ENCODE data around the gene FAM156B. TPM values are rescaled to one million over a fixed set of nuclear protein-coding genes. Genes with fewer than 3 reads are reported as not detected.
"Not testable (repeated sequence)": the region's sequence is repeated elsewhere in the genome, so short reads cannot be mapped to it uniquely, and the experiment has no call there.

FAM156B gene
- total RNA-seq, 1 experiment from 2014 or later, result 11.2 TPM

GRCh38 chrX:52949884-52950283 is 52.8 kb downstream of the FAM156B start:
- DNase-seq; H3K4me1 Mint-ChIP-seq; H3K18ac ChIP-seq (ENCODE audit: insufficient read length, low read depth, low read length); H3K27me3 ChIP-seq (ENCODE audit: insufficient read depth, low read length); H3K27ac Mint-ChIP-seq; H3K27ac ChIP-seq (ENCODE audit: insufficient read length, low read depth, low read length); H2BK15ac ChIP-seq (ENCODE audit: low read depth, low read length); H3K9me3 Mint-ChIP-seq; H2BK20ac ChIP-seq (ENCODE audit: low read depth, low read length, poor library complexity, severe bottlenecking); H3K9me3 ChIP-seq (ENCODE audit: control insufficient read depth, low read depth, low read length); H3T11ph ChIP-seq (ENCODE audit: low read length); H2BK5ac ChIP-seq (ENCODE audit: insufficient read length, low read length); H3K27me3 Mint-ChIP-seq (ENCODE audit: low read depth); H3K4ac ChIP-seq (ENCODE audit: low read depth, low read length); H3K36me3 Mint-ChIP-seq (ENCODE audit: insufficient read depth in 1 of 3, low read depth in 3 of 3); H2AFZ ChIP-seq (ENCODE audit: low read length); H4K8ac ChIP-seq (replicated peaks; ENCODE audit: insufficient read length, low read depth, low read length); H3K56ac ChIP-seq (ENCODE audit: insufficient read length, low read depth, low read length); H2BK12ac ChIP-seq (ENCODE audit: insufficient read length, low read depth, low read length); H3K4me1 ChIP-seq (ENCODE audit: insufficient read depth, low read length); H3K14ac ChIP-seq (ENCODE audit: insufficient read depth, low read length); H3K23ac ChIP-seq (ENCODE audit: insufficient read length, low read depth, low read length); H3K79me1 ChIP-seq (ENCODE audit: insufficient read depth, low read depth, low read length, poor library complexity, severe bottlenecking); H4K20me1 ChIP-seq (ENCODE audit: control insufficient read depth, insufficient read depth, insufficient read length); H3K9ac ChIP-seq (ENCODE audit: extremely low read depth, insufficient read length, low read length); H3K23me2 ChIP-seq (ENCODE audit: insufficient read length, low read depth, low read length, poor library complexity, severe bottlenecking); H3K4me3 Mint-ChIP-seq; H4K91ac ChIP-seq (ENCODE audit: insufficient read length, low read depth, low read length); H4K5ac ChIP-seq (ENCODE audit: insufficient read length, low read depth, low read length); H2AK5ac ChIP-seq (ENCODE audit: insufficient read length, low read length); H3K4me2 ChIP-seq (ENCODE audit: insufficient read depth, insufficient read length, low read length); H3K79me2 ChIP-seq (ENCODE audit: insufficient read depth, low read length); H2BK120ac ChIP-seq (ENCODE audit: low read depth, low read length, poor library complexity, severe bottlenecking): not testable (repeated sequence)
- WGBS (ENCODE audit: extremely low coverage, insufficient read length, low lambda C conversion rate), result no CpG with 5 or more reads among the region's 10 CpGs

Other genes with a start within 250 kb of the FAM156B start
- not detected in 2 replicates for gene SSX7, start 242.4 kb upstream of the FAM156B start, total RNA-seq (2021)
- not detected in 2 replicates for gene SSX2, start 190.2 kb upstream of the FAM156B start, total RNA-seq (2021)
- gene SSX2B, start 146.1 kb upstream of the FAM156B start, total RNA-seq (2021), result not detected in 2 replicates
- gene SPANXN5, start 99.9 kb upstream of the FAM156B start, total RNA-seq (2021), result not detected in 2 replicates
- not detected in 2 replicates for gene XAGE5, start 86.0 kb upstream of the FAM156B start, total RNA-seq (2021)
- gene XAGE3, start 29.2 kb upstream of the FAM156B start, total RNA-seq (2021), result not detected in 2 replicates
- 14.7 and 15.7 TPM in 2 replicates for gene FAM156A, start 61.2 kb downstream of the FAM156B start, total RNA-seq (2021)
- gene GPR173, start 151.5 kb downstream of the FAM156B start, total RNA-seq (2021), result 4.5 and 5.4 TPM in 2 replicates
- 20.7 and 24.6 TPM in 2 replicates for gene TSPYL2, start 185.0 kb downstream of the FAM156B start, total RNA-seq (2021)
- gene KANTR, start 196.8 kb downstream of the FAM156B start, total RNA-seq (2021), result 6.3 and 7.7 TPM in 2 replicates

Data from H9 (cell line).